LNCaP clone FGC (cell line): ENCODE results near the gene HOXA6.

Source experiments
- DNase-seq: peaks from one replicate; pipeline ENCODE4 v3.0.0-alpha.2; 2011; ENCODE audit warnings: low read depth
- H3K4me3 ChIP-seq: 2 replicates; pipeline ENCODE4 v1.5.1; 2011; ENCODE audit warnings: mild to moderate bottlenecking, low read depth, low read length, control low read depth
- CTCF ChIP-seq: IDR thresholded peaks from 2 replicates; pipeline ENCODE4 v1.5.1; 2012; ENCODE audit warnings: mild to moderate bottlenecking; ENCODE audit not compliant: control insufficient read depth, insufficient read depth; ENCODE audit errors: extremely low read depth

The HOXA6 gene

DNA sequence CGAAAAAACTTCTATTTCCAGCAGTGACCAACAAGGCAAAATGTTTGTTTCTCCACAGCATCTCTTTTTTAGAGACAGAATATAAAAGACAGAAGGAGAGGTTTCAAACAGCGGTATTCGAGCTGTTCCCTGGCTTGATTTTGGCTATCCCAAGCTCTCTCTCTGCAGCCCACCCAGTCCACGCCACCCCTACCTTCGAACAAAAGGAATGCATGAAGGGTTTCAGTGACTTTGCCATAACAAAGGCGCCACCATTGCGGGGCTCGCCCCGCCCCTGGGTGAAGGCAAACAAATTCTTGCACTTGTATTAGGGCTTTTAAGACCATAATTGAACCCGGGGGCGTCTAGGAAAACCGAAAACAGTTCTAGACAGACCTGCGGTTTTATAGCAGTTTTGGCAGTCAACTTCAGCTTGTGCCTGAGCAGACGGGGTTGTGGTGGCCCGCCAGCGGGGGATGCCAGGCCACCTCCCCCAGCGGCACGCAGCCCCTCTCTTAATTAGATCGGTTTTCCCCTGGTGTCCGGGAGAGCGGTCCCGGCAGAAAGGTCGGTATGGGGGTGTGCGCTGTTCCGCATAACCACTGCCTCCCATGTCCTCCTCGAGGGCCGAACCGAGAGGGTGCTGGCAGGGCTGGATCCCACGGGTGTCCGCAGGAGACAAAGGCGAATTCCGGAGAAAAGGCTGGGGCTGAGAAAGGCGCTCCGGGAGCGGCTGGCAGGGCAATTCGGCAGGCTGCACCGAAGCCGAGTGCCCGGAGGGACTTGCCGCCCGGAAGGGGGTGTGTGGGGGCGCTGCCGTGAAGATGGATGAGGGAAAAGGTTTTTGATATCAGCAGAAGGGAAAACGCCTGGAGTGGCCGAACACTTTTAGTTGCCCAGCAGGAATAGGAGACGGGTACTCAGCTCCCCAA lies 40.2 kb upstream of the HOXA6 start:
- DNase-seq = no peak
- TF ChIP-seq CTCF = no peak
- no peak overlapping the region for H3K4me3 ChIP-seq

DNA sequence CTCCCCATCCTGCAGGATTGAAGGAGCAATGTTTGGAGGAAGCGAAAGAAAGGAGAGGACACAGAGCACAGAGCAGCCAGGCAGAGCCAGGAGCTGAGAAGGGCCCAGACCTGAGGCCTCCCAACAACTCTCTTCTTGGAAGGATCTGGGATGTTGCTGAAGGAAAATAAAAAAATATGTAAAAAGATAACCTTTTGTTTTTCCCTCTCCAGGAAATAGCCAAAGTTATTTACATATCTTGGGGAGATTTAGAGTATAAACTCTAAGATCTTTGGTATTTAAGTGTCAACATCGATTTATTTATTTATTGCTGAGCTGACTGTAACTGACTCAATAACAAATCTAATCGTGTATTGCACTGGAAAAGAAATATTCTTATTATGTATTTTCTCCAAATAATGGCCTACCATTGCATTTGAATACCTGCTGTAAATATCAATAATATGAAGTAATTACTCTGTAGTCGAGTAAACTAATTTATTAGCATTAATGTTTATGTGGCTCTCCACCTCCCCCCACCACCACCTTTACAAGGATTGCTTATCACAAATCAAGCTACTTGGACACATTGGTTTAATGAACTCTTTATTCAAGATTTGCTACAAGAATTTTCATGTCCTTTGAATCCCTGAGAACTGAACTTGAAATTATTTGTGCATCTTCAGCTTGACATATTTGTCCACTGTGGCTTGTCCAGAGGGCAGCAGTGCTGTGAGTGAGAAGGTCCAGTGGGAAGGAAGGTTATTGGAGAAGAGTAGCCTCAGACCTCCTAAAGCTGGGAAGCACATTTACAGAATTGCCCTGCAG lies 39.3 kb upstream of the HOXA6 start:
- H3K4me3 ChIP-seq = no peak overlapping the region
- no peak for TF ChIP-seq CTCF
- no peak for DNase-seq

GRCh38 chr7:27185854-27186667 lies 38.5 kb upstream of the HOXA6 start:
- TF ChIP-seq CTCF = no peak
- no peak overlapping the region for H3K4me3 ChIP-seq
- DNase-seq = no peak

DNA sequence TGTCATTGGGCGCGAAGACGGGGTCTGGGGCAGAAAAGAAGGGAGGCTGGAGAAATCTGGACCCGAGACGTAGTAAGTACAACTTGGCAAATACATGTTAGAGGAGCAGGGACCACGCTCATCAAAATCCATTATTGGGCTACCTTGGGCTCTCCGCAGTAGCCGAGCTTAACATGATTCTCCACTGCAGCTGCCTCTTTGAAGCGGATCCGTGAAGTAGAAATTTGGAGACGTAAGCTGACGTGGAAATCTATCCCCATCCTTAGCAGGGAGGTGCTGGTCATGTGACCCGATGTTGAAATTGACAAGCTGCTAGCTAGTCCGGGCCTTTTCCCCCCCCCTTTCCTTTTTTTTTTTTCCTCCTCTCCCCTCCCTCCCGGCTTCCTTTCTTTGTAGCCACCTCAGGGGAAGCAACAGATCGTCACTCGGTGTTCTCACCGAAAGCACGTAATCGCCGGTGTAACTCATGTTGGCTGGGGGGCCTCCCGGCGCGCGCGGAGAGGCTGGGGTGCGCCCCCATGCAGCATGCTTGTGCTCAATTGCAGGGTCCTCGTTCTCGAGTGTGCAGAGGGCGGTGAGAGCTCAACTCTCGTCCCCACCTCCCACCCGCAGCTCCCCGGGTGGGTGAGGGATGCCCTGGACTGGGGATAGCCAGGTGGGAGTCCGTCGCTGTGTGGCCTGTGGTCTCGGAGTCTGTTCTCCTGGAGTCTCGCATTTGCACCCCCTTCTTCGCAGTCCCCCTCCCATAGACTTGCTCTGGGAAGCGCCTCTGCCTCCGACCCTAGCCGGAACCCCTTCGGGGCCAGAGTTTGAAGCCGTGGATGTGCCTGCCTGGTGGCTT lies 37.7 kb upstream of the HOXA6 start, which contains the start of gene HOXA11:
TSS of gene HOXA11 (minus strand) at position 220 of the 841 bp plus-strand sequence. CDS start at position 132, 88 bp downstream.
- no peak for DNase-seq
- TF ChIP-seq CTCF = no peak
- H3K4me3 ChIP-seq = peak within 1 kb of the TSS; percentile 44

DNA sequence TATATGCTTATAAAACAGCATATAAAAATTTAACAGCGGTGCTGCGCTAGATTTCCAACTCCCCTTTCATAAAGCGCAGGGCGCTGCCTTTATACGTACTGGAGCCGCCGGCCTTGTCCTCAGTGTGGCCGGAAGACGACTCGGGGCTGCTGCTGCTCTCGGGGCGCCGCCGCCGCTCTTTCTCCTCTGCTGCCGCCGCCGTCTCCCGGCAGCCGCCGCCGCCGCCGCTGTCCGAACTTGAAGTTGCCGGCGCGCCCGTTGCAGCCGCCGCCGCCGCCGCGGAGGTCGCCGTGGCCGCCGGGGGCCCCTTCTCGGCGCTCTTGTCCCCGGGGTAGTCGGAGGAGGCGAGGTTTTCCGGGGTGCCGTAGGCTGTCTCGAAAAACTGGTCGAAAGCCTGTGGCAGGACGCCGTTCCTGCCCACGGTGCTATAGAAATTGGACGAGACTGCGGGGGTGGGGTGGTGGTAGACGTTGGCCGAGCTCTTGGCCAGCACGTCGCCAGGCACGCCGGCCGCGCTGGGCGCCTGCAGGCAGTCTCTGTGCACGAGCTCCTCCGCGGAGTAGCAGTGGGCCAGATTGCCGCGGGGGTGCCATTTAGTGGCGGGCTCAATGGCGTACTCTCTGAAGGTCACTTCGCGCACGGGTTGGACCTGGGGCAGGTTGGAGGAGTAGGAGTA lies 36.9 kb upstream of the HOXA6 start:
- H3K4me3 ChIP-seq = peak overlapping the region; percentile 44
- DNase-seq = no peak
- no peak for TF ChIP-seq CTCF
